Left colon (tissue), 2 donors: ENCODE results near the gene DDX55. TPM values are rescaled to one million over a fixed set of nuclear protein-coding genes. Genes with fewer than 3 reads are reported as not detected.
"Not testable (repeated sequence)": the region's sequence is repeated elsewhere in the genome, so short reads cannot be mapped to it uniquely, and the experiment has no call there.

Experiments used
- ATAC-seq: fragments of 200-7000 bp; cut with Tn5 transposase; one replicate; pipeline ENCODE4 v1.9.1; 2020; ENCODE audit warnings: mild to moderate bottlenecking, moderate library complexity
- DNase-seq, 2 donors: peaks; one replicate each; pipeline ENCODE4 v3.0.0-alpha.2; 2020
- intact Hi-C, 2 donors: fragments of 100-400 bp; cut with DNase I in 1 of 2; cut with micrococcal nuclease in 1 of 2; formaldehyde crosslinking; loops; one replicate each; pipeline versions ENCODE4 v1.11.2 to v1.14.0; 2022; cut with DNase I, micrococcal nuclease
- total RNA-seq, 2 donors: library from RNA; stranded (reverse); fragmentation: NEBNext Ultra II Directional; extraction: Animal tissue kit (Norgen Biotek cat#: 25700); gene quantifications; one replicate each; pipeline ENCODE4 v1.2.1, GENCODE V29; 2021
- donor health status: DM: no; HTN: no; CAD: no.
- donor health status: DM: yes; HTN: yes; CAD: no.

DDX55 gene
- total RNA-seq, 2 donors from 2014 or later: 13.0 to 15.4 TPM

- no peak for DNase-seq
- ATAC-seq: peak; percentile 8
- intact Hi-C loops: no loop called here
These were observed 824 bp downstream of the DDX55 start for GRCh38 chr12:123602651-123603195.

- DNase-seq, ATAC-seq, intact Hi-C loops: not testable (repeated sequence)
These were observed 1.6 kb downstream of the DDX55 start for GRCh38 chr12:123603495-123603894.

- DNase-seq (no peak), ATAC-seq (no peak)
- intact Hi-C loops: no loop called here
These were observed 5.9 kb downstream of the DDX55 start for GRCh38 chr12:123607756-123608155.

- ATAC-seq: peak; percentile 87
- no peak for DNase-seq
- intact Hi-C loops: no loop called here
These were observed 6.3 kb downstream of the DDX55 start for GRCh38 chr12:123608182-123608581.

- no peak for DNase-seq
- intact Hi-C loops: no loop called here
- no peak for ATAC-seq
These were observed 12.2 kb downstream of the DDX55 start for GRCh38 chr12:123614110-123614509.

GRCh38 chr12:123614531-123614930 lies 12.6 kb downstream of the DDX55 start:
- ATAC-seq: no peak
- intact Hi-C loops: no loop called here
- no peak for DNase-seq

- DNase-seq (no peak), ATAC-seq (no peak)
- intact Hi-C loops: no loop called here
These were observed 15.2 kb downstream of the DDX55 start for GRCh38 chr12:123617144-123617543.

- ATAC-seq (no peak), DNase-seq (no peak)
- intact Hi-C loops: no loop called here
These were observed 15.7 kb downstream of the DDX55 start for GRCh38 chr12:123617580-123617979.

GRCh38 chr12:123621101-123621500 lies 19.2 kb downstream of the DDX55 start:
- ATAC-seq (no peak), DNase-seq (no peak)
- intact Hi-C loops: no loop called here

- no peak for DNase-seq
- no peak for ATAC-seq
- intact Hi-C loops: no loop called here
These were observed 20.0 kb downstream of the DDX55 start for GRCh38 chr12:123621619-123622530.

- DNase-seq: peak; percentile 97 to 98
- peak; percentile 99 for ATAC-seq
- intact Hi-C loops: no loop called here
These were observed 31.7 kb downstream of the DDX55 start, which contains the start of the genes EIF2B1 and GTF2H3 for GRCh38 chr12:123633379-123634141. TSS of gene EIF2B1 (minus strand) at chr12:123633686. CDS start at chr12:123633557, 129 bp downstream. TSS of gene GTF2H3 (plus strand) at chr12:123633829. CDS start at chr12:123633860, 31 bp downstream.

- DNase-seq (peak in 1 of 2 donors; percentile 15), ATAC-seq (no peak)
- intact Hi-C loops: no loop called here
These were observed 32.3 kb downstream of the DDX55 start for GRCh38 chr12:123634142-123634561.

- ATAC-seq (no peak), DNase-seq (no peak)
- intact Hi-C loops: no loop called here
These were observed 42.0 kb downstream of the DDX55 start for GRCh38 chr12:123643911-123644310.

GRCh38 chr12:123645380-123645779 lies 43.5 kb downstream of the DDX55 start:
- DNase-seq (no peak), ATAC-seq (no peak)
- intact Hi-C loops: no loop called here

- DNase-seq (no peak), ATAC-seq (no peak)
- intact Hi-C loops: no loop called here
These were observed 44.0 kb downstream of the DDX55 start for GRCh38 chr12:123645878-123646277.

- ATAC-seq: no peak
- intact Hi-C loops: no loop called here
- no peak for DNase-seq
These were observed 46.5 kb downstream of the DDX55 start for GRCh38 chr12:123648401-123648800.

- DNase-seq (no peak), ATAC-seq (no peak)
- intact Hi-C loops: no loop called here
These were observed 52.3 kb downstream of the DDX55 start for GRCh38 chr12:123654129-123654701.

- ATAC-seq (no peak), DNase-seq (no peak)
- intact Hi-C loops: no loop called here
These were observed 53.5 kb downstream of the DDX55 start for GRCh38 chr12:123655420-123655819.

- DNase-seq (no peak), ATAC-seq (no peak)
- intact Hi-C loops: no loop called here
These were observed 54.5 kb downstream of the DDX55 start for GRCh38 chr12:123656392-123656791.
